ENCODE results near the gene SBF2. TPM values are rescaled to one million over a fixed set of nuclear protein-coding genes. Genes with fewer than 3 reads are reported as not detected.

The SBF2 gene
- total RNA-seq, 1 experiment from 2014 or later: 30.2 TPM

DNA sequence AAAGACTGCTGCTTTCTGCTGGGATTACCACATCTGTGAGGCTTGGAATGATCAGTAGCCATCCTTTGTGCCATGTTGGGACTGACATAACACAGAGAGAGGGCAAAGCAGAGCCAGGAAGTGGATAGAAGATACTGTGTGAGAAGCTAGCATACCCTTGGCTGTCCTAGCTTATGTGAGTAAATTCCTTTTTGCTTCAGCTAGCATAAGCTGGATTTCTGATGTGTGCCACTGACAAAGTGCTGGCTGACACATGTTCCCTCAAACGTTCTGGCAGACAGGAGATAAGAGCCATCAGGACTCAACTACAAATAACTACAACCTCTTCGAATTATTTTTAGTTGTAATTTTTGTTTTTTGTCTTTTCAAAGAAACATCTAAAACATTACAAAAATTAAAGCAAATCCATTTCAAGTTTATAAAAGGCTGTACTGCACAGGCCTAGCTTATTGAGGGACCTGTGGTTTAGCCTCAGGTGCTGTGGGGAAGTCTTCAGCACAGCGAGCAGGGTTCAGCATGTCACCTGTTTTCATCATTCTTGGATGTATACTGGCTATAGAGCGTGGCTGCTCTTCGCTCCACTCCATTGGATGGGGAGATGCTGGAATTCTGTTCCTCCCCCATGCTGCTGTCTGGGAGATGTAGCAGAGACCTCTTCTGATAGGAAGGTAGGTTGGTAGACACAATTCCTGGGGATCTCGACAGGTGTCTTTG lies 509.3 kb downstream of the SBF2 start:
- Histone ChIP-seq H3K4me1 (ENCODE audit: insufficient read depth, low read length) (no peaks in the 10 kb centered on the region), H3K9me3 (ENCODE audit: control insufficient read depth, low read depth, low read length) (no peaks in the 10 kb centered on the region), H2BK120ac (ENCODE audit: low read depth, low read length, poor library complexity, severe bottlenecking) (no peak overlapping the region), H4K91ac (ENCODE audit: insufficient read length, low read depth, low read length) (no peak overlapping the region), H3K18ac (ENCODE audit: insufficient read length, low read depth, low read length) (no peak overlapping the region), H2AFZ (ENCODE audit: low read length) (no peak overlapping the region), H3K4me2 (ENCODE audit: insufficient read depth, insufficient read length, low read length) (no peak overlapping the region), H3K56ac (ENCODE audit: insufficient read length, low read depth, low read length) (no peak overlapping the region), H3K9ac (ENCODE audit: extremely low read depth, insufficient read length, low read length) (no peak overlapping the region), H3K23ac (ENCODE audit: insufficient read length, low read depth, low read length) (no peak overlapping the region), H3K14ac (ENCODE audit: insufficient read depth, low read length) (no peak overlapping the region; the same call in 1 of the 2 replicates), H4K5ac (ENCODE audit: insufficient read length, low read depth, low read length) (no peak overlapping the region), H4K20me1 (ENCODE audit: control insufficient read depth, insufficient read depth, insufficient read length) (no peaks in the 10 kb centered on the region), H3K27me3 (ENCODE audit: insufficient read depth, low read length) (no peaks in the 10 kb centered on the region), H2BK5ac (ENCODE audit: insufficient read length, low read length) (no peak overlapping the region), H3T11ph (ENCODE audit: low read length) (no peak overlapping the region), H3K27ac (ENCODE audit: insufficient read length, low read depth, low read length) (no peak overlapping the region), H2BK12ac (ENCODE audit: insufficient read length, low read depth, low read length) (no peak overlapping the region), H3K79me2 (ENCODE audit: insufficient read depth, low read length) (no peaks in the 10 kb centered on the region), H4K8ac (replicated peaks; ENCODE audit: insufficient read length, low read depth, low read length) (no peak overlapping the region), H2AK5ac (ENCODE audit: insufficient read length, low read length) (no peak overlapping the region), H3K4ac (ENCODE audit: low read depth, low read length) (no peak overlapping the region), H2BK15ac (ENCODE audit: low read depth, low read length) (no peak overlapping the region), H2BK20ac (ENCODE audit: low read depth, low read length, poor library complexity, severe bottlenecking) (no peak overlapping the region), H3K79me1 (ENCODE audit: insufficient read depth, low read depth, low read length, poor library complexity, severe bottlenecking) (no peaks in the 10 kb centered on the region), H3K23me2 (ENCODE audit: insufficient read length, low read depth, low read length, poor library complexity, severe bottlenecking) (no peaks in the 10 kb centered on the region)
- Mint-ChIP-seq H3K27ac (no peak overlapping the region), H3K4me3 (no peak overlapping the region), H3K4me1 (peaks cover 0 to under 1% of the 10 kb centered on the region in 2 experiments; a peak in 1 of 4 replicates), H3K36me3 (ENCODE audit: insufficient read depth in 1 of 3, low read depth in 3 of 3) (peaks cover 30 to 68% (median 38%) of the 10 kb centered on the region in 3 experiments; a peak in 6 of 7 replicates), H3K27me3 (ENCODE audit: low read depth) (no peaks in the 10 kb centered on the region), H3K9me3 (no peaks in the 10 kb centered on the region)
- no CpG with 5 or more reads among the region's 6 CpGs for WGBS (ENCODE audit: extremely low coverage, insufficient read length, low lambda C conversion rate)
- no peak for DNase-seq
- TF ChIP-seq CTCF (conservative IDR thresholded peaks at IDR 0.05): no peak

Measured in H9 (cell line).